ENCODE results near the gene PNPLA1. TPM values are rescaled to one million over a fixed set of nuclear protein-coding genes. Genes with fewer than 3 reads are reported as not detected.

Gene PNPLA1
- total RNA-seq, 2 experiments from 2014 or later = not detected

- H3K27me3 Mint-ChIP-seq = peaks cover 20% of the 10 kb centered on the region
- POLR2A ChIA-PET = interaction anchor here (0.6 kb wide), 1 partner anchor 1775 kb away, joined by 3 read pairs; no protein-coding TSS in a partner anchor
- H3K9me3 Mint-ChIP-seq = no peaks in the 10 kb centered on the region
- no peak overlapping the region for H3K4me3 Mint-ChIP-seq
- H3K4me1 Mint-ChIP-seq = no peaks in the 10 kb centered on the region
- DNase-seq (no peak), ATAC-seq (ENCODE audit: low read depth) (no peak)
- H3K36me3 Mint-ChIP-seq = no peaks in the 10 kb centered on the region
- H3K27ac Mint-ChIP-seq = no peak overlapping the region
Measured at GRCh38 chr6:36346486-36347273, 76.8 kb downstream of the PNPLA1 start.

- DNase-seq (no peak), ATAC-seq (ENCODE audit: low read depth) (no peak)
- POLR2A ChIA-PET = no interaction called here
- no peak overlapping the region for H3K27ac Mint-ChIP-seq
- no peaks in the 10 kb centered on the region for H3K9me3 Mint-ChIP-seq
- H3K36me3 Mint-ChIP-seq = no peaks in the 10 kb centered on the region
- H3K4me1 Mint-ChIP-seq = no peaks in the 10 kb centered on the region
- H3K4me3 Mint-ChIP-seq = no peak overlapping the region
- H3K27me3 Mint-ChIP-seq = peaks cover 13% of the 10 kb centered on the region
Measured at GRCh38 chr6:36347621-36348020, 77.8 kb downstream of the PNPLA1 start.

- DNase-seq = no peak
- ATAC-seq (ENCODE audit: low read depth) = no peak
- Mint-ChIP-seq H3K36me3 (peaks cover under 1% of the 10 kb centered on the region), H3K4me3 (no peak overlapping the region), H3K27ac (no peak overlapping the region), H3K27me3 (peaks cover 6% of the 10 kb centered on the region), H3K9me3 (peaks cover 1% of the 10 kb centered on the region), H3K4me1 (no peaks in the 10 kb centered on the region)
- POLR2A ChIA-PET = no interaction called here
Measured at GRCh38 chr6:36349240-36349639, 79.4 kb downstream of the PNPLA1 start.

GRCh38 chr6:36350082-36350481 lies 80.2 kb downstream of the PNPLA1 start:
- POLR2A ChIA-PET = interaction anchor here (1.0 kb wide), 1 partner anchor 9 kb away, joined by 3 read pairs; no protein-coding TSS in a partner anchor
- Mint-ChIP-seq H3K9me3 (peaks cover 1% of the 10 kb centered on the region), H3K4me3 (no peak overlapping the region), H3K27ac (no peak overlapping the region), H3K36me3 (peaks cover 3% of the 10 kb centered on the region), H3K27me3 (peaks cover 6% of the 10 kb centered on the region), H3K4me1 (no peaks in the 10 kb centered on the region)
- DNase-seq = no peak
- ATAC-seq (ENCODE audit: low read depth) = no peak

- Mint-ChIP-seq H3K36me3 (peaks cover 3% of the 10 kb centered on the region), H3K27me3 (peaks cover 12% of the 10 kb centered on the region), H3K4me1 (peaks cover 2% of the 10 kb centered on the region), H3K9me3 (peaks cover 1% of the 10 kb centered on the region), H3K4me3 (no peak overlapping the region), H3K27ac (no peak overlapping the region)
- ATAC-seq (ENCODE audit: low read depth) = no peak
- POLR2A ChIA-PET = interaction anchor here (1.0 kb wide), 1 partner anchor 8 kb away, joined by 3 read pairs; no protein-coding TSS in a partner anchor
- no peak for DNase-seq
Measured at GRCh38 chr6:36350681-36351571, 81.1 kb downstream of the PNPLA1 start.

- no peak overlapping the region for H3K4me3 Mint-ChIP-seq
- peaks cover 17% of the 10 kb centered on the region for H3K27me3 Mint-ChIP-seq
- no peak for DNase-seq
- H3K36me3 Mint-ChIP-seq = peaks cover 3% of the 10 kb centered on the region
- no peak overlapping the region for H3K27ac Mint-ChIP-seq
- no peak for ATAC-seq (ENCODE audit: low read depth)
- H3K9me3 Mint-ChIP-seq = peaks cover 1% of the 10 kb centered on the region
- peaks cover 5% of the 10 kb centered on the region for H3K4me1 Mint-ChIP-seq
- POLR2A ChIA-PET = no interaction called here
Measured at GRCh38 chr6:36352477-36353157, 82.8 kb downstream of the PNPLA1 start.

GRCh38 chr6:36353411-36353915 lies 83.6 kb downstream of the PNPLA1 start:
- POLR2A ChIA-PET = no interaction called here
- ATAC-seq (ENCODE audit: low read depth) (no peak), DNase-seq (no peak)
- H3K4me1 Mint-ChIP-seq = peaks cover 11% of the 10 kb centered on the region
- H3K4me3 Mint-ChIP-seq = no peak overlapping the region
- peaks cover 3% of the 10 kb centered on the region for H3K36me3 Mint-ChIP-seq
- peaks cover 18% of the 10 kb centered on the region for H3K27me3 Mint-ChIP-seq
- H3K9me3 Mint-ChIP-seq = peaks cover 1% of the 10 kb centered on the region
- no peak overlapping the region for H3K27ac Mint-ChIP-seq

GRCh38 chr6:36355819-36356218 lies 86.0 kb downstream of the PNPLA1 start:
- H3K4me1 Mint-ChIP-seq = peaks cover 20% of the 10 kb centered on the region
- no peak overlapping the region for H3K4me3 Mint-ChIP-seq
- no peak for ATAC-seq (ENCODE audit: low read depth)
- no peak for DNase-seq
- peaks cover 3% of the 10 kb centered on the region for H3K36me3 Mint-ChIP-seq
- peaks cover 14% of the 10 kb centered on the region for H3K27me3 Mint-ChIP-seq
- POLR2A ChIA-PET = interaction anchor here (0.7 kb wide), 1 partner anchor 226 kb away, joined by 4 read pairs; no protein-coding TSS in a partner anchor
- no peak overlapping the region for H3K27ac Mint-ChIP-seq
- H3K9me3 Mint-ChIP-seq = peaks cover 1% of the 10 kb centered on the region

GRCh38 chr6:36357872-36358225 lies 88.0 kb downstream of the PNPLA1 start:
- Mint-ChIP-seq H3K4me1 (peaks cover 20% of the 10 kb centered on the region), H3K9me3 (peaks cover 1% of the 10 kb centered on the region), H3K27ac (no peak overlapping the region), H3K4me3 (no peak overlapping the region), H3K36me3 (peaks cover 6% of the 10 kb centered on the region), H3K27me3 (peaks cover 14% of the 10 kb centered on the region)
- ATAC-seq (ENCODE audit: low read depth) (peak; percentile 30), DNase-seq (no peak)
- POLR2A ChIA-PET = interaction anchor here (0.8 to 1.3 kb wide), 2 partner anchors 17 to 236 kb away, joined by 3 to 4 read pairs; no protein-coding TSS in a partner anchor

Other genes starting within 250 kb of the PNPLA1 start
- not detected for gene SLC26A8, start 245.4 kb upstream of the PNPLA1 start, total RNA-seq
- 10 to 100 TPM; 57.3 to 62.2 TPM for gene MAPK14, start 242.3 kb upstream of the PNPLA1 start, total RNA-seq
- 10 to 100 TPM; 40.5 to 41.6 TPM for gene MAPK13, start 139.5 kb upstream of the PNPLA1 start, total RNA-seq
- gene BRPF3, start 73.3 kb upstream of the PNPLA1 start, total RNA-seq = 10 to 100 TPM; 23.7 to 25.4 TPM
- gene BNIP5, start 66.8 kb downstream of the PNPLA1 start, total RNA-seq = not detected
- 1 to 10 TPM; 8.7 to 9.8 TPM for gene ETV7, start 117.6 kb downstream of the PNPLA1 start, total RNA-seq
- under 1 TPM; 0.22 to 0.37 TPM for gene PXT1, start 172.8 kb downstream of the PNPLA1 start, total RNA-seq
- gene KCTD20, start 172.9 kb downstream of the PNPLA1 start, total RNA-seq = 10 to 100 TPM; 45.7 to 50.0 TPM

All from activated naive CD8-positive, alpha-beta T cell treated with anti-CD3 and anti-CD28 coated beads, Interleukin-2, amount 10 ng/mL, durations not matched to agents 7 days and 5 days (primary cell).